Chondrocyte (in vitro differentiated cells): ENCODE measurements around the gene MYO5B. TPM values are rescaled to one million over a fixed set of nuclear protein-coding genes. Genes with fewer than 3 reads are reported as not detected.

Experiments used
- DNase-seq: peaks from one replicate; pipeline ENCODE4 v3.0.0; 2021; ENCODE audit warnings: mixed read lengths, low spot score
- H3K27ac Mint-ChIP-seq: one replicate; pipeline ENCODE4 v1.8.0; 2021; ENCODE audit warnings: mild to moderate bottlenecking, moderate library complexity, mixed read lengths; ENCODE audit not compliant: unreplicated experiment
- H3K27me3 Mint-ChIP-seq: 2 replicates; pipeline ENCODE4 v1.8.0; 2021; ENCODE audit warnings: low read depth, mixed read lengths
- H3K36me3 Mint-ChIP-seq: 2 replicates; pipeline ENCODE4 v1.8.0; 2021; ENCODE audit warnings: low read depth, mixed read lengths
- H3K4me1 Mint-ChIP-seq: 2 replicates; pipeline ENCODE4 v1.8.0; 2021; ENCODE audit warnings: low read depth, mild to moderate bottlenecking, mixed read lengths
- H3K4me3 Mint-ChIP-seq: one replicate; pipeline ENCODE4 v1.8.0; 2021; ENCODE audit warnings: mild to moderate bottlenecking, moderate library complexity, mixed read lengths; ENCODE audit not compliant: unreplicated experiment
- H3K9me3 Mint-ChIP-seq: 2 replicates; pipeline ENCODE4 v1.8.0; 2021; ENCODE audit warnings: low read depth, mixed read lengths
- CTCF ChIP-seq: fragments of 200-600 bp; sonication (generic); IDR thresholded peaks from 2 replicates; pipeline ENCODE4 v1.5.0; 2021; ENCODE audit warnings: antibody characterized with exemption, mild to moderate bottlenecking, moderate library complexity
- total RNA-seq: library from RNA; stranded (reverse); gene quantifications from 3 replicates; pipeline ENCODE4 v1.2.1, GENCODE V29; 2021

Gene MYO5B
- total RNA-seq, 1 donor from 2014 or later: 0.97 TPM

DNA sequence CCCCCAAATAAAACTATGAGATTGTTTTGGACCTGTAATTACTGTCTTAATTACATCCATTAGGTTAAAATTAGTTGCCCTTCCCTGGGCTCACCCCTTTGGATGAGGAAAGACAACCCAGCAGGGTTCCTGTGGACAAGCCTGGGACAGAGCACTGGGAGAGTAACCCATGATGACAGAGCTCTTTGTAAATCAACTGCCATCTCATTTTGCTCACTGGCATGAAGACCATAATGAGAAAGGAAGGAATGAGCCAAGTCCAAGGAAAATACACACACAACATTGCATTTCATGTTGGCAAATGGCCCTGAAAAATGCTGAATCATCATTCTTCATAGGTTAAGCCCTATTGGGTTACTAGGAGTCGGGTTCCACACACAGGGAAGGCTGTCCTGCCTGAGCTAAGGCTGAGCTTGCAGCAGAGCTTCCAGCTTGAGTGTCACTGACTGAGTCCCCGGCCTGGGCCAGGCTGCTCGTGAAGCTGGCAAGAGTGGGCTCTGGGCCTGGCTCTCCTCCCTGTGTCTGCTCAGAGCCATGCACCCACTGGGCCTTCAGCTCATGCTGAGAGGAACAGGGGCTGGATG is 287.5 kb downstream of the MYO5B start:
- no peaks in the 10 kb centered on the region for H3K36me3 Mint-ChIP-seq
- no peak overlapping the region for H3K4me3 Mint-ChIP-seq
- peaks cover 3% of the 10 kb centered on the region for H3K4me1 Mint-ChIP-seq
- H3K9me3 Mint-ChIP-seq: peaks cover 2% of the 10 kb centered on the region
- DNase-seq: no peak
- H3K27ac Mint-ChIP-seq: no peak overlapping the region
- H3K27me3 Mint-ChIP-seq: peaks cover 23% of the 10 kb centered on the region
- TF ChIP-seq CTCF: no peak

DNA sequence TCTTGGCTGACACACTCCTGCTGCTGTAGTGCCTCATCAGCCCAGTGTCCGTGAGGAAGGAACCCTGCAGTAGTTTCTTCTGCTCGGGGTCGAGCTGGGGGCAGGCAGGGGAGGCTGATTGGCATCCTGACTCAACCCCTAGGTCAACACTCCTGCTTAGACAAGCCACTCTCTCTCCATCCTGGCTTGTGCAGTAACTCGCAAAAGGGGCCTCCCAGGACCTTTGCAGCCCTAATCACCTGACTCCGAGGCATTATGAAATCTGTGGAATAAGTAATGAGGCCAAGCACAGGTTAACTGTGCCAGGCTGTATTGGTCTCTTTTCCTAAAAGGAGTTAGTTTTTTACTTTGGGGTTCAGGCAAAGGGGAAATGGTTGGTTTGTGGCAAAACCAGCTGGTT is 289.2 kb downstream of the MYO5B start:
- DNase-seq: no peak
- TF ChIP-seq CTCF: no peak
- Mint-ChIP-seq H3K9me3 (peaks cover 2% of the 10 kb centered on the region), H3K4me1 (peaks cover 3% of the 10 kb centered on the region), H3K36me3 (no peaks in the 10 kb centered on the region), H3K4me3 (no peak overlapping the region), H3K27ac (no peak overlapping the region), H3K27me3 (peaks cover 25% of the 10 kb centered on the region)

DNA sequence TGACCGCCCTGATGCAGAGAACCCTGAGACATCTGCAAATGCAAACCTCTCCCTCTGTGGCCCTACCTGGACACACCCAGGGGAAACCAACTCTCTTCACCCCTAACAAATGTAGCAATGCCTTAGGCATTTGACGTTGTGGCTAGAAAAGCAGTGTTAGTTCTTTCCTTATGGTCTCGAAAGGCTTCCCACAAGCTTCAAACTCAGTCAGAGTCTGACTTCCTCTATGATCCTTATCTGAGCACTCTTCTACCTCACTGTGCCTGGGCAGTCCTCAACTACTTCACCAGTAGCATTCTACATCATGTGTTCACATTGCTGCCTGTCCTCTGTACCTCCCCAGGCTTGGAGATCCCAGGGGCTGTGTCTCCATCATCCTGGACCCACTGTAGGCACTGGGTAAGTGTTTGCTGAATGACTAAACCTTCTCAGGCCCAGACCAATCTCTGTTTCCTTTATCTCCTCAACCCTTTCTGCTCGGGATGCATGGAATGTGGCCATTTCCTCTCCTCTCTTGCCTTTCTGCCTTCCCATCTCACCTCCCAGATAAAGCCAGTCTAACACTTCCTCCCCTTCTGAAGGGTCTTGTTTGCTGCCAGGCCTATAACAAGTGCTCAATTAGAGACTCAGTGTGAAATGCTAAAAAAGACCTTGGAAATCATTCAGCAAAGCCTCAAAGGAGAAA is 289.9 kb downstream of the MYO5B start:
- H3K4me3 Mint-ChIP-seq: no peak overlapping the region
- H3K27ac Mint-ChIP-seq: no peak overlapping the region
- DNase-seq: no peak
- peaks cover 3% of the 10 kb centered on the region for H3K4me1 Mint-ChIP-seq
- H3K9me3 Mint-ChIP-seq: peaks cover 2% of the 10 kb centered on the region
- TF ChIP-seq CTCF: no peak
- peaks cover 25% of the 10 kb centered on the region for H3K27me3 Mint-ChIP-seq
- H3K36me3 Mint-ChIP-seq: no peaks in the 10 kb centered on the region

GRCh38 chr18:49901862-49902340 is 293.0 kb downstream of the MYO5B start:
- H3K27me3 Mint-ChIP-seq: peaks cover 11% of the 10 kb centered on the region
- no peaks in the 10 kb centered on the region for H3K4me1 Mint-ChIP-seq
- DNase-seq: no peak
- H3K36me3 Mint-ChIP-seq: no peaks in the 10 kb centered on the region
- no peak overlapping the region for H3K27ac Mint-ChIP-seq
- H3K4me3 Mint-ChIP-seq: no peak overlapping the region
- H3K9me3 Mint-ChIP-seq: peaks cover 2% of the 10 kb centered on the region
- no peak for TF ChIP-seq CTCF

DNA sequence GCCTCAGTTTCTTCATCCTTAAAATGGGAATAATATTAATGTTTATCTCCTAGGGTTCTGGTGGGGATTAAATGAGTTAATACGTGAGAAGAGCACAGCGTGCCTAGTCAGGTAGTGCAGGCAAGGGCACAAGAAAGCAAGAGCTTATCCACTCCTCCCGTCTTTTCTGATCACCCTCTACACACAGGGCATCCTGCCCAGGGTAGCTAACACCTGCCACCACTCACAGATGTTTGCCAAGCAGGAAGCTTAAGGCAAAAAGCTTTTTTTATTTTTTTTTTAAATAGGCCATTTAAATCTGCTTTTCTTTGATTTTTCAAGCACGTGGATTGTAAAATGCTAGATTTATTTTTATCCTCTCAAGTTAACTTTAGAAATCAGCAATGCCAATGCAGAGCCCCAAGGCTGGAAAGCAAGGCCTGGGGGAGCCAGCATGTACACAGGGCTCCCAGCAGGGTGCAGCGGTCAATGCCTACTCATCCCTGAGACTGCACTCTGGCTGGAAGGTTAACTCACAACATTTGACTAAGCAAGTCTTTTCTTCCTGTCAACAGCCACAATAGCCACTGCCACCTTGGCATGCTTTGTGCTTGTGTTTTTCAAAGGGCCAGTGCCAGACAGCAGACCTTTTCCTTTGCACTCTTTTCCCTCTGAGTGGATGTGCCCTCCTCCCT is 295.2 kb downstream of the MYO5B start:
- Mint-ChIP-seq H3K4me3 (no peak overlapping the region), H3K27ac (no peak overlapping the region)
- TF ChIP-seq CTCF: no peak

More for the DNA sequence above, 295.2 kb downstream of the MYO5B start:
- Mint-ChIP-seq H3K9me3 (peaks cover 2% of the 10 kb centered on the region), H3K27me3 (peaks cover 20% of the 10 kb centered on the region), H3K36me3 (no peaks in the 10 kb centered on the region), H3K4me1 (no peaks in the 10 kb centered on the region)
- no peak for DNase-seq
